DOHH2 (cell line): ENCODE data around the gene BRD2.

Experiments used
- EZH2phosphoT487 ChIP-seq: fragments of 200-600 bp; sonication (generic); IDR thresholded peaks from 2 replicates; pipeline ENCODE4 v1.6.1; 2017; ENCODE audit warnings: borderline replicate concordance, mild to moderate bottlenecking, antibody characterized with exemption, low read length, moderate library complexity, mixed read lengths
- TF ChIP-seq, protein P1 (sequence below): fragments of 200-600 bp; sonication (generic); IDR thresholded peaks from one replicate; pipeline ENCODE4 v1.5.1; 2014; ENCODE audit warnings: antibody characterized with exemption, mild to moderate bottlenecking, low read depth, low read length; ENCODE audit not compliant: poor library complexity, severe bottlenecking

DNA sequence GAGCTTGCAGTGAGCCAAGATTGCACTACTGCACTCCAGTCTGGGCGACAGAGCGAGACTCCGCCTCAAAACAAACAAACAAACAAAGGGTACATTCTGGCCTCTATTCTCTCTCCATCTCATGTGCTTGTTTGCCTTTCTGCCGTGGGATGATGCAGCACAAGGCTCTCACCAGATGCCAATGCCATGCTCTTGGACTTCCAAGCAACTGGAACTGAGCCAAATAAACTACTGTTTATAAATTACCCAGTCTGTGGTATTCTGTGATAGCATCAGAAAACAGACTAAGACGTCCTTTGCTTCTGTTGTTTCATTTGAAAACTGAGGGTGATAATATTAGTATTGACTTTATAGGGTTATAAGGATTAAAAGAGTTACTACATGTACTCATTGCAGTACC is 3.6 kb upstream of the BRD2 start:
- TF ChIP-seq, protein P1, sequence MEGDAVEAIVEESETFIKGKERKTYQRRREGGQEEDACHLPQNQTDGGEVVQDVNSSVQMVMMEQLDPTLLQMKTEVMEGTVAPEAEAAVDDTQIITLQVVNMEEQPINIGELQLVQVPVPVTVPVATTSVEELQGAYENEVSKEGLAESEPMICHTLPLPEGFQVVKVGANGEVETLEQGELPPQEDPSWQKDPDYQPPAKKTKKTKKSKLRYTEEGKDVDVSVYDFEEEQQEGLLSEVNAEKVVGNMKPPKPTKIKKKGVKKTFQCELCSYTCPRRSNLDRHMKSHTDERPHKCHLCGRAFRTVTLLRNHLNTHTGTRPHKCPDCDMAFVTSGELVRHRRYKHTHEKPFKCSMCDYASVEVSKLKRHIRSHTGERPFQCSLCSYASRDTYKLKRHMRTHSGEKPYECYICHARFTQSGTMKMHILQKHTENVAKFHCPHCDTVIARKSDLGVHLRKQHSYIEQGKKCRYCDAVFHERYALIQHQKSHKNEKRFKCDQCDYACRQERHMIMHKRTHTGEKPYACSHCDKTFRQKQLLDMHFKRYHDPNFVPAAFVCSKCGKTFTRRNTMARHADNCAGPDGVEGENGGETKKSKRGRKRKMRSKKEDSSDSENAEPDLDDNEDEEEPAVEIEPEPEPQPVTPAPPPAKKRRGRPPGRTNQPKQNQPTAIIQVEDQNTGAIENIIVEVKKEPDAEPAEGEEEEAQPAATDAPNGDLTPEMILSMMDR: no peak
- TF ChIP-seq EZH2phosphoT487: no peak
